GM23338 (cell line): ENCODE measurements around the gene RNF215. TPM values are rescaled to one million over a fixed set of nuclear protein-coding genes. Genes with fewer than 3 reads are reported as not detected.

Source experiments
- ATAC-seq: fragments of 200-7000 bp; cut with Tn5 transposase; 3 replicates; pipeline ENCODE4 v1.9.1; 2020
- DNase-seq: peaks from one replicate; pipeline ENCODE4 v3.0.0-alpha.2; 2015; ENCODE audit warnings: low spot score
- H2AFZ ChIP-seq: fragments of 200-600 bp; sonication (generic); 2 replicates; pipeline ENCODE4 v1.8.0; 2016; ENCODE audit warnings: antibody characterized with exemption, mild to moderate bottlenecking, moderate library complexity
- H3F3A ChIP-seq: fragments of 200-600 bp; sonication (generic); replicated peaks from 2 replicates; pipeline ENCODE4 v1.8.0; 2017; ENCODE audit warnings: antibody characterized with exemption, mixed run types, low read depth
- H3K27ac ChIP-seq: fragments of 200-600 bp; sonication (generic); 2 replicates; pipeline ENCODE4 v1.6.1; 2016; ENCODE audit warnings: low read depth
- H3K27me3 ChIP-seq: fragments of 200-600 bp; sonication (generic); 2 replicates; pipeline ENCODE4 v1.8.0; 2016; ENCODE audit warnings: mild to moderate bottlenecking, mixed run types, moderate library complexity; ENCODE audit not compliant: insufficient read depth
- H3K36me3 ChIP-seq: fragments of 200-600 bp; sonication (generic); 2 replicates; pipeline ENCODE4 v1.8.0; 2016; ENCODE audit warnings: mild to moderate bottlenecking; ENCODE audit not compliant: insufficient read depth
- H3K4me1 ChIP-seq: fragments of 200-600 bp; sonication (generic); 2 replicates; pipeline ENCODE4 v1.8.0; 2016; ENCODE audit warnings: mild to moderate bottlenecking, moderate library complexity; ENCODE audit not compliant: insufficient read depth
- H3K4me2 ChIP-seq: fragments of 200-600 bp; sonication (generic); 2 replicates; pipeline ENCODE4 v1.7.1; 2017; ENCODE audit warnings: mixed run types
- H3K4me3 ChIP-seq: fragments of 200-600 bp; sonication (generic); 2 replicates; pipeline ENCODE4 v1.6.1; 2016; ENCODE audit warnings: mixed run types
- H3K79me2 ChIP-seq: fragments of 200-600 bp; sonication (generic); replicated peaks from 2 replicates; pipeline ENCODE4 v1.8.0; 2017; ENCODE audit warnings: mild to moderate bottlenecking; ENCODE audit not compliant: insufficient read depth
- H3K9me2 ChIP-seq: fragments of 200-600 bp; sonication (generic); 2 replicates; pipeline ENCODE4 v1.8.0; 2017; ENCODE audit not compliant: insufficient read depth
- H4K20me1 ChIP-seq: fragments of 200-600 bp; sonication (generic); replicated peaks from 2 replicates; pipeline ENCODE4 v1.8.0; 2017; ENCODE audit warnings: mild to moderate bottlenecking; ENCODE audit not compliant: insufficient read depth
- H3K27ac Mint-ChIP-seq: 2 replicates; pipeline ENCODE4 v1.8.0; 2020; ENCODE audit warnings: inconsistent platforms, mild to moderate bottlenecking, moderate library complexity, mixed read lengths
- H3K27me3 Mint-ChIP-seq: 3 replicates; pipeline ENCODE4 v1.8.0; 2022; ENCODE audit warnings: low read depth, mild to moderate bottlenecking, moderate library complexity, mixed read lengths, inconsistent platforms; ENCODE audit not compliant: insufficient read depth, poor library complexity
- H3K36me3 Mint-ChIP-seq: 3 replicates; pipeline ENCODE4 v1.8.0; 2021; ENCODE audit warnings: low read depth, mild to moderate bottlenecking, inconsistent platforms, moderate library complexity, mixed read lengths
- H3K4me1 Mint-ChIP-seq: 3 replicates; pipeline ENCODE4 v1.8.0; 2020; ENCODE audit warnings: mild to moderate bottlenecking, inconsistent platforms, mixed read lengths
- H3K4me3 Mint-ChIP-seq: 3 replicates; pipeline ENCODE4 v1.8.0; 2021; ENCODE audit warnings: moderate library complexity, mild to moderate bottlenecking, inconsistent platforms, mixed read lengths
- H3K9me3 Mint-ChIP-seq: 3 replicates; pipeline ENCODE4 v1.8.0; 2020; ENCODE audit warnings: moderate library complexity, mild to moderate bottlenecking, inconsistent platforms, mixed read lengths
- CREB1 ChIP-seq: fragments of 250-450 bp; sonication (Bioruptor Pico); IDR thresholded peaks from 2 replicates; pipeline ENCODE4 v1.5.0; 2020; ENCODE audit warnings: low read depth, mild to moderate bottlenecking, moderate library complexity
- CTCF ChIP-seq, 2 experiments: fragments of 200-600 bp in 1 of 2; sonication (generic) in 1 of 2; conservative IDR thresholded peaks; 2 replicates each; pipeline versions ENCODE4 v1.5.1 to v1.6.1; 2016 to 2017; ENCODE audit warnings: antibody characterized with exemption in 2 of 2, low read depth in 2 of 2, mild to moderate bottlenecking in 2 of 2, moderate library complexity in 1 of 2
- ETS1 ChIP-seq: IDR thresholded peaks from 2 replicates; pipeline ENCODE4 v1.6.1; 2016; ENCODE audit warnings: antibody characterized with exemption
- EZH2 ChIP-seq: fragments of 200-600 bp; sonication (generic); IDR thresholded peaks from one replicate; pipeline ENCODE4 v1.8.0; 2017; ENCODE audit warnings: antibody characterized with exemption, mild to moderate bottlenecking, low read depth; ENCODE audit not compliant: unreplicated experiment
- EZH2phosphoT487 ChIP-seq: fragments of 200-600 bp; sonication (generic); IDR thresholded peaks from one replicate; pipeline ENCODE4 v1.8.1; 2018; ENCODE audit warnings: antibody characterized with exemption; ENCODE audit not compliant: unreplicated experiment
- JUNB ChIP-seq: IDR thresholded peaks from one replicate; pipeline ENCODE4 v1.6.1; 2016; ENCODE audit warnings: antibody characterized with exemption; ENCODE audit not compliant: unreplicated experiment
- NANOG ChIP-seq: IDR thresholded peaks from 2 replicates; pipeline ENCODE4 v1.6.1; 2016; ENCODE audit warnings: antibody characterized with exemption, borderline replicate concordance
- POLR2AphosphoS5 ChIP-seq: IDR thresholded peaks from 2 replicates; pipeline ENCODE4 v1.6.1; 2016; ENCODE audit warnings: antibody characterized with exemption, low read depth
- REST ChIP-seq: IDR thresholded peaks from one replicate; pipeline ENCODE4 v1.6.1; 2018; ENCODE audit warnings: antibody characterized with exemption; ENCODE audit not compliant: unreplicated experiment
- STAT1 ChIP-seq: IDR thresholded peaks from one replicate; pipeline ENCODE4 v1.6.1; 2016; ENCODE audit warnings: antibody characterized with exemption; ENCODE audit not compliant: unreplicated experiment
- polyA plus RNA-seq: library from polyadenylated mRNA; unstranded; fragments of >200 nt; fragmentation: Nextera tagmentation; extraction: Ambion mirVana; gene quantifications from 2 replicates; pipeline ENCODE4 v1.2.1, GENCODE V29; 2016
- total RNA-seq: library from RNA; depleted of rRNA; stranded (reverse); fragments of >200 nt; shearing (Covaris generic); gene quantifications from 2 replicates; pipeline ENCODE4 v1.2.3, GENCODE V29; 2014

Gene RNF215
- total and polyA plus RNA-seq, 2 experiments from 2014 or later, result 3.3 to 13.9 TPM

GRCh38 chr22:30413745-30414524 lies 26.7 kb upstream of the RNF215 start (continued):
- TF ChIP-seq REST (no peak), CTCF (conservative IDR thresholded peaks at IDR 0.05; ENCODE audit: low read depth in 2 of 2) (no peak), ETS1 (no peak), STAT1 (no peak), JUNB (no peak), EZH2phosphoT487 (no peak)

GRCh38 chr22:30413001-30413400 lies 25.8 kb upstream of the RNF215 start:
- Mint-ChIP-seq H3K27me3 (peaks cover 8% of the 10 kb centered on the region), H3K4me3 (no peak overlapping the region), H3K9me3 (no peaks in the 10 kb centered on the region), H3K27ac (no peak overlapping the region), H3K4me1 (no peaks in the 10 kb centered on the region), H3K36me3 (peaks cover 27% of the 10 kb centered on the region; the same call in 2 of the 3 replicates)
- Histone ChIP-seq H3K79me2 (no peaks in the 10 kb centered on the region), H3K36me3 (peaks cover 4% of the 10 kb centered on the region; the same call in 1 of the 2 replicates), H2AFZ (no peak overlapping the region), H3K4me2 (no peak overlapping the region), H3K9me2 (no peaks in the 10 kb centered on the region), H3K4me3 (no peak overlapping the region), H3F3A (no peaks in the 10 kb centered on the region), H4K20me1 (no peaks in the 10 kb centered on the region; the same call in 1 of the 2 replicates), H3K27ac (no peak overlapping the region), H3K27me3 (no peaks in the 10 kb centered on the region), H3K4me1 (no peaks in the 10 kb centered on the region)
- ATAC-seq (no peak), DNase-seq (no peak)
- TF ChIP-seq EZH2phosphoT487, result no peak
- TF ChIP-seq REST, result no peak
- TF ChIP-seq JUNB, result no peak
- TF ChIP-seq CTCF (conservative IDR thresholded peaks at IDR 0.05; ENCODE audit: low read depth in 2 of 2), result no peak
- no peak for TF ChIP-seq ETS1
- no peak for TF ChIP-seq EZH2
- no peak for TF ChIP-seq CREB1 (CRISPR knock-in tag)
- TF ChIP-seq POLR2AphosphoS5, result no peak
- no peak for TF ChIP-seq NANOG
